B cell (primary cell): Measurements from ENCODE around the gene P2RX7.

Source experiments
- CTCF ChIP-seq: fragments of 200-600 bp; IDR thresholded peaks from one replicate; pipeline ENCODE4 v1.8.0; 2022; ENCODE audit warnings: antibody characterized with exemption, mild to moderate bottlenecking
- EZH2 ChIP-seq: IDR thresholded peaks from 2 replicates; pipeline ENCODE4 v1.6.1; 2012; ENCODE audit warnings: borderline replicate concordance, low read depth, mild to moderate bottlenecking, moderate library complexity, low read length; ENCODE audit not compliant: insufficient read depth, poor library complexity, severe bottlenecking

DNA sequence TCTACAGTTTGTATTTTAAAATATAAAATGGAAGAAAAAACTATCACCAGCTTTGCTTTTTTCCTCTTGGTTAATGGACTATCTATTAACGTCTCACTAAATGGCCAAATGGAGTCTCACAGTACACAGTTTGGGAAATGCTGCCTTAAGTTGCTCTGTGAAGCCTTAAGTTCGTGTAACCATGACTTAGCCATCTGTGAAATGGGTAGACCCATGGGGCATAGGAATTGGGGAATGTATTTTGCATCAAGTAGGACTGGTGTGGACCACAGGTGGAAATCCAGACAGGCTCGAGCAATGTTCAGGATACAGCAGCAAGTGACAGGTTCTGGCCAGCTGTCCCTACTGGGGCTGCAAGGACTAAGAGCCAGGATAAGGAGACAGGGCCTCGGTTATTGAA lies 4.8 kb downstream of the P2RX7 start:
- TF ChIP-seq CTCF (no peak), EZH2 (no peak)
